Activated CD8-positive, alpha-beta memory T cell treated with anti-CD3 and anti-CD28 coated beads, Interleukin-2, amount 50 U/mL, for 1 hour (primary cell): ENCODE results near the gene FOXL3.
"Not testable (repeated sequence)": the region's sequence is repeated elsewhere in the genome, so short reads cannot be mapped to it uniquely, and the experiment has no call there.

Source experiments
- DNase-seq: peaks from one replicate; pipeline ENCODE4 v3.0.0-alpha.2; 2020; ENCODE audit errors: extremely low read depth

FOXL3 gene

DNA sequence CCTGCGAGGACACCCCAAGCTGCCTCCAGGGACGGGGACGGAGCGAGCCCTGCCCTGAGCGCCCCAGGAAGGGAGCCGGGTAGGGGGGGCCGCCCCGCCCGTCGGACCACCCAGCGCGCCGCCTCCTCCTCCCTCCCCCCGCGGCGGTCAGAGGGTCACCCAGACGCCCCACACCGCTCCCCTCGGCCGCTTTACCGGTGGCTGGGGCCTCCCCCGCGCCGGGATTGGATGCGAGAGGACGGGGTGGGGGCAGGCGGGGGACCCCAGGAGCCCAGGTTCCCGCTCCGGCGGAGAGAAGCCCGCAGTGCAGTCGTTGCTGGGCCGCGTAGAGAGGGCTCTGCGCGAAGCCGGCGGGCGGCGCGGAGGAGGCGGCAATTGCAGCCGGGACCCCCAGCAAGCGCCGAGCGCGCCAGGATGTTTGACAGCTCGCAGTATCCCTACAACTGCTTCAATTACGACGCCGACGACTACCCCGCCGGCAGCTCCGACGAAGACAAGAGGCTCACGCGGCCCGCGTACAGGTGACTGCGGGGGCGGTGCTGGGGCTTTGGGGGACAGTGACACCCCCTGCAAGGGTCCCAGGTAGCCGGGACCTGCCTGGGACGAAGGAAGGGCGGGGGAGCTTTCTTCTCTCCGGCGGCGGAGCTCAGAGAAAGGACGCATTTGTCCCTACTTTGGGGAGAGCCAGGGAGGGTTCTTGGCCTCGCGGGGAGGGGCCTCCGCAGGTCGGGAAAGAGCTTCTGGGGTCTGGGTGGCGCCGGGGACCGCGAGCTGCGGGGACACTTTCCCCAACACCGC, at the start of gene FOXL3:
FOXL3 (plus strand) TSS at position 415 of the 798 bp plus-strand sequence; CDS start at position 415, 0 bp downstream.
- DNase-seq = no peak

DNA sequence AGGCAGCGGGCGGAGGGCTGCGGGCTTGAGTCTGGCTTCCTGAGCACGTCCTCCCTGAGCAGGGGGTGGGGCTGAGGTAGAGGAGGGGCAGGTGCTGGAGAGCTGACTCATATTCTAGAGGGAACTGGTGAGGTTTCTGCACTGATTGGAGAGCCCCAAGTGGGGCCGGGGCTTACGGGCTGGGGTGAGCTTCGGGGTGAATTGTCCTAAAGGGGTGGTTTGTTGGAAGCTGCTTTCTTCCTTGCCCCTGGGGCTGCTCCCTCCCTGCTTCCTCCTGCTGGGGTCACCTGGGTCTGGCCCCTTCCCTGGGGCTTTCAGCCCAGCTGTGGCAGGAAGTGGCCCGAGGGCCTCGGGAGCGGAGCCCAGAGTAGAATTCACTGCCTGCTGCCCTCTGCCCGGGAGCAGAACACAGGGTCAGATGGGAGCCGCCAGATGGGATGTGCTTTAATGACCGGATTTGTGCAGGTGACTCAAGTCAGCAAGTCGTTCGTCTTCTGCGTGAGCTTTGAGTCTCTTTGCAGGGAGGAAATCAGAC, 49.0 kb upstream of the FOXL3 start:
- no peak for DNase-seq

DNA sequence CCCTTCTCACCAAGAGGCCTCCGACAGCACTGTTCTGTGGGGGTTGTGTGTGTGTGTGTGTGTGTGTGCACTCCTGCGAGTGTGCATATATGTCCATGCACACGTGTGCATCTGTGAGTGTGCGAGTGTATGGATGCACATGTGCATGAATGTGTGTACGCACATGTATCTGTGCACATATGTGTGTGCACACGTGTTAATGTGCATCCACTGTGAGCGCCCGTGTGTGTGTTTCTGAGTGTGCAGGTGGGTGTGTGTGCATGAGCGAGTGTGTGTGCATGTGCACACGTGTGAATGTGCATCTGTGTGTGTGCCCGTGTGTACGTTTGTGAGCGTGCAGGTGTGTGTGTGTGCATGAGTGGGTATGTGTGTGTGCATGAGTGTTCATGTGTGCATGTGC, 48.5 kb upstream of the FOXL3 start:
- no peak for DNase-seq

DNA sequence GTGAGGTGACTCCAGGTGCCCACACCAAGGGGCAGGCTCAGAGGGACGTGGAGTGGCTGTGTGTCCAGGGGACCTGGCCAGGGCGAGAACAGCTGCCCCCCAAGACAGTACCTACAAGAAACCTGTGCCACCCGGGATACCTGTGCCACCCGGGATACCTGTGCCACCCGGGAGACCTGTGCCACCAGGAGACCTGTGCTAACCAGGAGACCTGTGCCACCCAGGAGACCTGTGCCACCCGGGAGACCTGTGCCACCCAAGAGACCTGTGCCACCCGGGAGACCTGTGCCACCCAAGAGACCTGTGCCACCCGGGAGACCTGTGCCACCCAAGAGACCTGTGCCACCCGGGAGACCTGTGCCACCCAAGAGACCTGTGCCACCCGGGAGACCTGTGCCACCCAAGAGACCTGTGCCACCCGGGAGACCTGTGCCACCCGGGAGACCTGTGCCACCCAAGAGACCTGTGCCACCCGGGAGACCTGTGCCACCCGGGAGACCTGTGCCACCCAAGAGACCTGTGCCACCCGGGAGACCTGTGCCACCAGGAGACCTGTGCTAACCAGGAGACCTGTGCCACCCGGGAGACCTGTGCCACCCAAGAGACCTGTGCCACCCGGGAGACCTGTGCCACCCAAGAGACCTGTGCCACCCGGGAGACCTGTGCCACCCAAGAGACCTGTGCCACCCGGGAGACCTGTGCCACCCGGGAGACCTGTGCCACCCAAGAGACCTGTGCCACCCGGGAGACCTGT, 47.0 kb upstream of the FOXL3 start:
- DNase-seq = not testable (repeated sequence)

DNA sequence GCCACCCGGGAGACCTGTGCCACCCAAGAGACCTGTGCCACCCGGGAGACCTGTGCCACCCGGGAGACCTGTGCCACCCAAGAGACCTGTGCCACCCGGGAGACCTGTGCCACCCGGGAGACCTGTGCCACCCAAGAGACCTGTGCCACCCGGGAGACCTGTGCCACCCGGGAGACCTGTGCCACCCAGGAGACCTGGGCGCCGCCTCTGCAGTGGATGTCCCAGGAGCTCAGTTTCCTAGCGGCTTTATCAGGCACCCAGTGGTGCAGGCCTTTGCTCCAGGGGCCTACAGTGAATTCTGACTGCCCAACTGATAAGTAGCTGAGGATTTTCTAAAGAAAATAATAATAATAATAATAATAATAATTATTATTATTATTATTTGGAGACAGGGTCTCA, 46.4 kb upstream of the FOXL3 start:
- DNase-seq = not testable (repeated sequence)

DNA sequence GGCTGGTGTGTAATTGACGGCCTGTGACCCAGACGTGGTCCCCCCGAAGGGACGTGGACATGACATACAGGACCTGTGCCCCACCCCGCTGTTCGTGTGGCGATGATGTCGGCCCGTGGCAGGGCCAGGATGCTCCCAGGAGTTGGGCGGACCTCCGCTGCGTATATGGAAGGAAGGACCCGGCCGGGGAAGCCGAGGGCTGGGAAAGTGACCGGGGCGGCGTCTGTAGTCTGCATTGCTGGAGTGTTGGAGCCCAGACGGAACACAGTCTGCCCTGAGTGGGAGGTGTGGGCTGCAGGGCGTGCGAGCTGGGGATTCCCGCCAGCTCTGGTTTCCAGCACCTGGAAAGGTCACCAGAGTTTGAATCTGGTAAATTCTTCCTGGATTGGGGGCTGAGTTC, 45.0 kb upstream of the FOXL3 start:
- no peak for DNase-seq

DNA sequence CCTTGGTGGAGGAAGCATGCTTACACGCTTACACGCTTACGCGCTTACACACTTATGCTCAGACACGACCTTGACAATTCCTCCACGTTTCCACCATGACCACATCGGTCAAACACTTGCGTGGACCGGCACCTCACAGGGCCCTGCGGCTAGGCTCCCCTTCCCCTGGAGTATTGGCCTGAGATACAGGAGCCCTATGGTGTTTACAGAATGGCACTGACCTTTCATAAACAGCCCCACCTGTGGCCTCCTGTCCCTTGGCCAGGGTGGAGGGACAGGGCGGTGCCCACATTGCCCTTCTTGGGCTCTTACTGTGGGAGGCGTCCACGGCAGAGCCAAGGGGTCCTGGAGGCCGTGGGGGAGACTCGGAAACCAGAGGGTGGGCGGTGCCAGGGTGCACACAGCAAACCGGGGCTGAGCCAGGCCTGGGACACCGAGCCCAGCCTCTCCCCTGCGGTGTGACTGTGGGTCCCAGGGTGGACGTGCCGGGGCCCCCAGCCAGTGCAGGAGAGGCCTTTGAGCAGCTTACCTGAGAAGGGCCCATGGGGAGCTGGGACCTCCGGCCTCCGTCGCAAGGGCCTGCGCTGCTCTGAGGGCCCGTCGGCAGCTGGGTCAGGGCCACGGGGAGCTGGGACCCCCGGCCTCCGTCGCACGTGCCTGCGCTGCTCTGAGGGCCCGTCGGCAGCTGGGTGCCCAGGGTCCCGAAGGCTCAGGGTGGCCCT, 44.2 kb upstream of the FOXL3 start:
- no peak for DNase-seq

DNA sequence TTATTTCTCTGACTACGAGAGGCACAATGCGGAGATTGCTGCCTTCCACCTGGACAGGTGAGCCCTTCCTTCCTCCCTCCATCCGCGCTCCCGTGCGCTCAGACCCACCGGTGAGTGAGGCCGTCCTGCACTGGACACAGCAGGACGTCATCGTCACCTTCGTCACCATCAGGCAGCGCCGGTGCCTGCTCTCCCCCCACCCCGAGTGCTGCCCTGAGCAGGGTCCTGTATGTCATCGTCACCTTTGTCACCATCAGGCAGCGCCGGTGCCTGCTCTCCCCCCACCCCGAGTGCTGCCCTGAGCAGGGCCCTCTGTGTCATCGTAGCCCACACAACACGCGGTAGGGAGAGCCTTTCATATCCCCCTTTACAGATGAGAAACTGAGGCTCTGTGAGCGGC, 43.5 kb upstream of the FOXL3 start:
- DNase-seq = no peak

DNA sequence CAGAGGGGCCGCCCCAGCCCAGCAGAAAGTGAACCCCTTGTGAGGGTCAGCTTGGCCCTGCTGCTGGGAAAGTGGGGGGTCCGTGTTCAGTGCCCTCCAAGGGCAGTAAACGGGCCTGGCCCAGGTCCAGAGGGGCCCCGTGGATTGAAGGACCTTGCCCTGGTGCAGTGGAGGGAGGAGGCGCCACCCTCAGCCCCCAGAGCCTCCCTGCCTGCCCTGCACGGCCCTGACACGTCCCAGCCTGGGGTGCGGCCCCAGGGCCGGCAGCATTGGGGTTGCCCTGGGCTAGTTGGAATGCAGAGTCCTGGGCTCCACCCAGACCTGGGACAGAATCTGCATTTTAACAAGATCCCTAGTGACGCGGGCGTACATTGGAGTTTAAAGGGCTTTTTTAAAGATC, 42.8 kb upstream of the FOXL3 start:
- DNase-seq = no peak

DNA sequence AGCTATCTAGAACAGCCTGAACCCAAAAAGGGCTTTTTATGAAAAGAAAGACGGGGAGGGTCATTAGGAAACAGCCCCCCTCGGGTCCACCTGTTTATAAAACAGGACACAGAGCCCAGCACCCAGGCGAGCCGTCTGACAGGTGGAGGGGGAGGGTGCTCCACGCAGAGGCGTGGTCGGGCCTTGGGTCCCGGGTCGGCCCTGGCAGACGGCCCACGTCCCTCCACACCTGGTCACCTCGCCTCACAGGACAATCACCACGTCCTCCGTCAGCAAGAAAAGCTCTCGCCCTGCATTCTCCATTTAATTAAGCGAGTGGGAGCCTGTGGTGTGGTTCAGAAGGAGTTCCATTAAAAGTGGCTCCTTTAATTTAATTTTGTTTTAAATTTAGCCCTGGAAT, 42.3 kb upstream of the FOXL3 start:
- no peak for DNase-seq

DNA sequence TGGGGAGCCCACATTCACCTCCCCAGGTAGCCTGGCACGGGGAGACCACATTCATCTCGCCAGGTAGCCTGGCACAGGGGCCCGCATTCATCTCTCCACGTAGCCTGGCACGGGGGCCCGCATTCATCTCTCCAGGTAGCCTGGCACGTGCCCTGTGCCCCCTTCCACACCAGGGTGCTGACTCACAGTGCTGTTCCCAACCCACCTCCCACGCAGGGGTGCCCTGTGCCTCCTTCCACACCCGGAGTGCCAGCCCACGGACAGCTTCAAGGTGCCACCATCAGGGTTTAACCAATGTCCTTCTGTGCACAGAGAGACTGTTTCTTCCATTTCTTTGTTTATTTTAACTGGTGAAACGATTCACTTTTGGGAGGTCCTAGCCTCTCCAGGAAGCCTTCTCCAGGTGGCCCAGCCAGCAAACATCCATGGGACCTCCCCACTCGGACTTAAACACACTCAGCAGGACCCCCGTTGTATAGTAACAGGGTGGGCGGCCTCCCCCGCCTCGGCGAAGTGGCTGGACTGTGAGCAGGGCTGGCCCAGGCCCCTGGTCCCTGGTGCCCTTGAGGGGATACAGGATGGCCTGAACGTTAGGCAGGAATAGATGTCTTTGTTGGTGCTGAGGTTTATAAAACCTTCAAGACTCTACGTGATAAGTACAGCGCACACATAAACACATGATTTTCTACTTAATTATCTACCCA, 41.1 kb upstream of the FOXL3 start:
- DNase-seq = no peak

DNA sequence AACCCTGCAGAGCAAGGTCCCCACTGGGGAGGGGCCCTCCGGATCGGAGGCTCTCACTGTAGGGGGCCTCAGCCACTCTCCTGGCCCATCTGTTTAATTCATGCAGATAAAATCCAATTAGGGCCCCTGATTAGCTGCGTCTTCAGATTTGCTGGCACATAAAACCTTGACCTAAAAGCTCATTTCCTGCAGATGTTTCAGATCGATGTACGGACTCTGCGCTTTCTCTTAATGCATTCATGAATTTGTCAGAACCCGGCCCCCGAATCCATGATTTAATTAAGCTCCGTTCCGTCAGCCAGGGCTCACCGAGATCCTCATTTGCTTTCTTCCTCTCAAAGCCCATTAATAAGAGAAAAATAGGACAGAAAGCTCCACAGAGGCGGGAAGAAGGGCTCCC, 40.0 kb upstream of the FOXL3 start:
- no peak for DNase-seq

DNA sequence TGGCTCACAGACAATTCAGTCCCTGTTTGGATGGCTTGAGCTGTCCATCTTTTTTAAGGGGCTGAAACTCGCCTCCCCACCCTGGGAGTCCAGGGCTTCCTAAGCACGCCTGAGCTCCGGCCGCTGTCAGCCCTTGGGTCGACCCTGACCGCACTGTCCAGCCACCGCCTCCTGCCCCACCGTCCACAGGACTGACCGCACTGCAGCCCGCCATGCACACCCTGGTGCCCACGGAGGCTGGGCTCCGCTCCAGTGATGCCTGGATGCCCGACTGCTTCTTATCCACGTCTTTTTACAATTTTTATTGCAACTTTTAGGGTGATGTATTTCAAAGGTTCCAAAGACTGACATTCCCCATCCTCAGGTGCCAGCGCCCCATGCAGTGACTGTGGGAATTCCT, 39.4 kb upstream of the FOXL3 start:
- DNase-seq = no peak

DNA sequence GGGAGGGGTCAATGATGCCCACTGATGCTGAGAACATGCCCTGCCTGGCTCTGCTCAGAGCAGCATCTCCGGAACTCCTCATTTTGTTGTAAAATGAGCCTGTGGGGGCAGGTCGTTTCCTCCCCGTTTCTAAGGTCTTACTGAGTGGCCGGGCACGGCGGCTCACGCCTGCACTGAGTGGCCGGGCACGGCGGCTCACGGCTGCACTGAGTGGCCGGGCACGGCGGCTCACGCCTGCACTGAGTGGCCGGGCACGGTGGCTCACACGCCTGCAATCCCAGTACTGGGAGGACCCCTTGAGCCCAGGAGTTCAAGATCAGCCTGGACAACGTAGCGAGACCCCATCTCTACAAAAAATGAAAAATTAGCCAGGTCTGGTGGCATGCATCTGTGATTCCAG, 39.0 kb upstream of the FOXL3 start:
- no peak for DNase-seq

DNA sequence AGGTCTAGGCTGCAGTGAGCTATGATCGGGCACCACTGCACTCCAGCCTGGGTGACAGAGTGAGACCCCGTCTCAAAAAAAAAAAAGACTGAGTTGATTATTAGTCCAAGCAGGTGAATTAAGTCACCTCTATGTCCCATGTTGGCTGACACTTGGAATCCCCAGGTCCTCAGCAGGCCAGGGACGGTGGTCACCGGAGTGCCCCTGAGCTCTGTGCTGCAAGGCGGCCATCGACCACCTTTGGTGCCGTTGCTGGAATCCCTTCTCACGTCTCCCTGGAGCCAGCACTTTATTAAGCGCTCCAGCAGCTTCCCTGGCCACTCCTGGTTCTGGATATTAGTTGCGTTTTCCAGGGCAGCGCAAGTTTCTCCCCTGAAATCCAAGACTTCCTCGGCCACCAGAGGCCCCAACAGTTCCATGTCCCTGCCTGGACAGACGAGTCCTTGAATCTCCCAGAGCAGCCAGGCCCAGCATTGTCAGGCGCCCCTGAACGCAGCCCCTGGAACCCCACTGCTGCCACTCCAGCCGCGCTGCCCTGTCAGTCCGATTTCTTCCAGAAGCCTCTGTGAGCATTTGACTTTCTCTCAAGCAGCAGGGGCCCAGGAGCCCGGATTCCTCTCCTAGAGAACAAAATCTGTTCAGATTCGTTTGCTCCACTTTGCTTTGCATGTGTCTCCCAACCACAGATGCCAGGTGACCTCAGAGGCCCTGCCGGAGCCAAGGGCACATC, 38.4 kb upstream of the FOXL3 start:
- no peak for DNase-seq

DNA sequence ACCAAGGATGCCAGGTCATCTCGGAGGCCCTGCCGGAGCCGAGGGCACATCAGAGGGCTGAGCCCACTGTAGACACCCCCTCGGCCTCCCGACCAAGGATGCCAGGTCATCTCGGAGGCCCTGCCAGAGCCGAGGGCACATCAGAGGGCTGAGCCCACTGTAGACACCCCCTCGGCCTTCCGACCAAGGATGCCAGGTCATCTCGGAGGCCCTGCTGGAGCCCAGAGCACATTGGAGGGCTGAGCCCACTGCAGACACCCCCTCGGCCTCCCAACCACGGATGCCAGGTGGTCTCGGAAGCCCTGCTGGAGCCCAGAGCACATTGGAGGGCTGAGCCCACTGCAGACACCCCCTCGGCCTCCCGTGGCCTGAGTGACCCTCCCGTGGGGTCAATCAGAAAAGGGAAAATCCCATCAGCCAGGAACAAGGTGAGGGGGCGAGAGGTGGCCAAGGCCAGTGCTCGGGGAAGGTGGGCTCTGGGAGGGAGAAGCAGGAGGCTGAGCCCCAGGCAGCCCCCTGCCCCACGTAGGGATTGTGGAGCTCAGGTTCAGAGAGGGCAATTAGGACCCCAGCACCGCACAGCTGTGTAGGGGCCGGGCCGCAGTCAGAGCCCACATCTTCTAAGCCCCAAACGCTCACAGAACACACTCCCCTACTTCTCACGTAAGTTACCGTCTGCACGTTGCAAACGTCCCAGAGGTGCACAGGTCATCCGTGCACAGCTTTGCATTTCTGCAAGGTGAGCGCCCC, 37.6 kb upstream of the FOXL3 start:
- DNase-seq = no peak

DNA sequence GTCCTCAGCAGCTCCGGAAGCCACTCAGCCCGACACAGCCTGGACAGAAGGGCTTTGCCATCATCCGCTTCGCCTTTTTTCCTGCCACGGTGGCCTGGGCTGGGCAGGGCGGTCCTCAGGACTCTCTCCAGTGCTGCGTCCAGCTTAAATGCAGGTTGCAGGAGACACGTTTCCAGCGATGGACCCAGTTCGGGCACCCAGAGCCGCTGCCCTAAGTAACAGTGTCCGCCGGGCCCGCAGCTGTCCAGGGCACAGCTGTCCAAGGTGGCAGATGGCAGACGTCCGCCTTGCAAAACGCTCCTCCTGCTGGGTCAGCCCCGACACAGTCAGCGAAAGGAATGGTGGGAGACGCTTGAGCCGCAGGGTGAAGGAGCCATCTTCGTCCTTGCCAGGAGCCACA, 37.0 kb upstream of the FOXL3 start:
- DNase-seq = no peak

DNA sequence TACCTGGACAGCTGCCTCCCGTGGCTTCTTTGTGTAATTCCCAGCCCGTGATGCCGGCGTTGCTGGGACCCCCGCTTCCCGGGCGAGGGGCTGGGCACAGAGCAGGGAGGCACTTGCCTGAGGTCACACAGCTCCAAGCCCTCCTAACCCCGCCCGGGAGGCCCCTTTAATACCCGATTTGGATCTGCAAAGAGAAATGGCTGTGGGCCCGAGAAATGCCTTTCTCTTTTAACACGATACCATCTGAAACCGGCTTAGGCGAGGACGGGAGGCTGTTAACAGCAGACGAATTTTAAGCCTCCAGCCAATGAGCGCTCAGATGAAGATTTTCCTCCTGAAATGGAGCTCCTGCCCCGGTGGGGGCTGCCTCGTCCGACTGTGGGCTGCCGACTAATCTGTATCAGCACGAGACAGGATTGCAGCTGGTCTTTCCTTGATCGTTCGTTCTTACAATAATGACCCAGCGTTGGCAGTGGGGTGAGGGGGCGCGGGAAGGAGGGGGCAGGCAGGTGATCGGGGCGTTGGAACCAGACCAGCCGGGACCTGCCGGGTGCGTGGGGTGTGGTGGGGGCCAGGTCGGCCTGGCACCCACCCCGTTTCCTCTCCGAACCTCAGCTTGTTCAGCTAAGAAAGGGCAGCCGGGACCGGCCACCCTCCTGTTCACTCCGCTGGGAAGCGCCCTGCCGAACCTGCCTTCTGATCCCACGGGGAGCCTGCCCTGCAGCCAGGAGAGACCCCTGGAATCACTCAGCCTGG, 36.2 kb upstream of the FOXL3 start:
- no peak for DNase-seq

DNA sequence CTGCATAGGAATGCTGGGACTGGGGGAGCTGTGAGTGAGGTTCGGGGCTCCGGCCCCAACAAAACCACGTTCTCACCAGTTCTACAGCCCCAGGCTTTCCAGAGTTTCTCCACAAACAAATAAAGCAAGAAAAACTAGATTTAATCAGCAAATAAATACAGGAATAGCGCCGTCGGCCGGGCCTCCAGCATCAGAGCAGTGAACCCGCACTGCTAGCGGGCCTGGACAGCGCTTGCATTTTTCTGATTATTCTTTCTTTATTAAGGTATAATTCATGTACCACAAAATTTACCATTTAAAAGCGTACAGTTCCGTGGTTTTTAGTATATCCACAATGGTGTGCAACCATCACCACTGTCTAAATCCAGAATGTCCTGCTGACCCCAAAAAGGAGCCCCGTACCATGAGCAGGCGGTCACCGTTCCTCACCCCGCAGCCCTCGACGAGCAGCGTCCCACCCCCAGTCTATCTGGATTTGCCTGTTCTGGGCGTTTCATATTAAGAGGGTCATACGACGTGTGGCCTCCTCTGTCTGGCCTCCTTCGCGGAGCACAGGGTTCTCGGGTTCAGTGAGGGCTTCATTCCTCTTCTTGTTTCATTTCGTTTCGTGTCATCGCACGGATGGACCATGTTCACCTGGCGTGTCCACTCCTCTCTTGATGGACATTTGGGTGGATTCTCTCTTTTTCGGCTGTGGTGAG, 35.5 kb upstream of the FOXL3 start:
- DNase-seq = no peak
